Breast epithelium (tissue), 3 donors: ENCODE results near the gene MARK3.

ENCODE experiments used
- POLR2A ChIP-seq: fragments of 450-650 bp; IDR thresholded peaks from one replicate; pipeline ENCODE4 v1.6.1; 2016; ENCODE audit warnings: antibody characterized with exemption, mild to moderate bottlenecking, moderate library complexity
- TF ChIP-seq, protein P1 (sequence below), 3 donors: fragments of 450-650 bp; IDR thresholded peaks; one replicate each; pipeline ENCODE4 v1.5.1; 2016 to 2017; ENCODE audit warnings: antibody characterized with exemption in 3 of 3, mild to moderate bottlenecking in 3 of 3, moderate library complexity in 3 of 3

DNA sequence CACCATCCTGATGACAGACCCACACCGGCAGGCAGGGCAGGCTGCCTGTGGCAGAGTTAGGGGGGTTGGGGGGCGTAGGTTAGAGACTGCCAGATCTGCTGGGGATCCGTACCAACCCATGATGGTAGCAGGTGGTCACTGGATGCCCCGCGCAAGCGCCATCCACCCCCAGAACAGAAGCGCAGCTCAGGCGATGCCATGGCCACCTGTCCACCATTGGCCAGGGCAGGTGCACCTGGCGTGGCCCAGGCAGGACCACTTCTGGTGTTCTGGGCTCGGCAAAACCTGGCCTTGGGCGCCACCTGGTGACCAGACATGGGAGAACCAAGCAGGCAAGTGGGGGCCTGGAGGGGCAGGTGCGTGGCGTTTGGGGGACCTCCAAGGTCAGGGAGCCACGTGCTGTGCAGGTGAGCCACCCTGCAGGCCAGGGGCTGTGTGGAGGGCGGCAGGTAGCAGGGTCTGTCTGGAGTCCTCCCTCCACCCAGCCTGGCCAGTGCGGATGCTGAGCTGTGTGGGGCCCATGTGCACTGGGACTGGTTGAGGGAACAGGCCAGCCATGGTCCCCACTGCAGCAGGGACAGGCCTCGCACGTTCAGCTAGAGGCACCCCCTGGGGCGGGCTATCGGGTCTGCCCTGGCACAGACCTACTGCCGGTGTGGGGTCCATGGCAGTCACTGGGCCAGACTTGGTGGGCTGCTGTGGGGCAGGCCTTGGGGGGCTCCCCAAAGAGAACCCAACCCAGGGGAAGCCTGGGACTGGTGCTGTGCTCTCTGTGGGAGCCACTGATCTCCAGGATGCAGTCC is 161.6 kb downstream of the MARK3 start:
- no peak for TF ChIP-seq POLR2A
- TF ChIP-seq, protein P1, sequence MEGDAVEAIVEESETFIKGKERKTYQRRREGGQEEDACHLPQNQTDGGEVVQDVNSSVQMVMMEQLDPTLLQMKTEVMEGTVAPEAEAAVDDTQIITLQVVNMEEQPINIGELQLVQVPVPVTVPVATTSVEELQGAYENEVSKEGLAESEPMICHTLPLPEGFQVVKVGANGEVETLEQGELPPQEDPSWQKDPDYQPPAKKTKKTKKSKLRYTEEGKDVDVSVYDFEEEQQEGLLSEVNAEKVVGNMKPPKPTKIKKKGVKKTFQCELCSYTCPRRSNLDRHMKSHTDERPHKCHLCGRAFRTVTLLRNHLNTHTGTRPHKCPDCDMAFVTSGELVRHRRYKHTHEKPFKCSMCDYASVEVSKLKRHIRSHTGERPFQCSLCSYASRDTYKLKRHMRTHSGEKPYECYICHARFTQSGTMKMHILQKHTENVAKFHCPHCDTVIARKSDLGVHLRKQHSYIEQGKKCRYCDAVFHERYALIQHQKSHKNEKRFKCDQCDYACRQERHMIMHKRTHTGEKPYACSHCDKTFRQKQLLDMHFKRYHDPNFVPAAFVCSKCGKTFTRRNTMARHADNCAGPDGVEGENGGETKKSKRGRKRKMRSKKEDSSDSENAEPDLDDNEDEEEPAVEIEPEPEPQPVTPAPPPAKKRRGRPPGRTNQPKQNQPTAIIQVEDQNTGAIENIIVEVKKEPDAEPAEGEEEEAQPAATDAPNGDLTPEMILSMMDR (IDR thresholded peaks at IDR 0.05) = peak; percentile 69 to 93 (median 92)
